CD4-positive, CD25-positive, alpha-beta regulatory T cell (primary cell): Measurements from ENCODE around the gene KCNE2. TPM values are rescaled to one million over a fixed set of nuclear protein-coding genes. Genes with fewer than 3 reads are reported as not detected.

Experiments
- ATAC-seq, 2 donors: fragments of 150-1000 bp; cut with Tn5 transposase; one replicate each; pipeline ENCODE4 v1.10.0; 2021; ENCODE audit warnings: low read depth in 2 of 2, moderate number of reproducible peaks in 2 of 2, moderate library complexity in 1 of 2
- DNase-seq, 3 donors: peaks; one replicate each; pipeline versions ENCODE4 v3.0.0 to v3.0.0-alpha.2; 2012 to 2022; ENCODE audit warnings: mixed read lengths in 1 of 3
- H3K27ac ChIP-seq: one replicate; pipeline ENCODE4 v1.7.0; 2013; ENCODE audit warnings: mild to moderate bottlenecking, low read length; ENCODE audit not compliant: insufficient read depth, poor library complexity, severe bottlenecking
- H3K27me3 ChIP-seq: one replicate; pipeline ENCODE4 v1.7.0; 2013; ENCODE audit warnings: low read length; ENCODE audit not compliant: control insufficient read depth, insufficient read depth
- H3K36me3 ChIP-seq: one replicate; pipeline ENCODE4 v1.7.0; 2013; ENCODE audit warnings: mild to moderate bottlenecking, low read length, moderate library complexity; ENCODE audit not compliant: control insufficient read depth, insufficient read depth
- H3K4me1 ChIP-seq: 2 replicates; pipeline ENCODE4 v1.7.0; 2013; ENCODE audit warnings: mild to moderate bottlenecking, low read length; ENCODE audit not compliant: insufficient read depth, control insufficient read depth, poor library complexity, severe bottlenecking
- H3K4me3 ChIP-seq: one replicate; pipeline ENCODE4 v1.7.0; 2013; ENCODE audit warnings: low read depth, mild to moderate bottlenecking, low read length, moderate library complexity
- H3K9me3 ChIP-seq, 2 experiments: 1 replicate in 1 of 2; 2 replicates in 1 of 2; pipeline ENCODE4 v1.7.0; 2013; ENCODE audit warnings: low read length in 2 of 2, mild to moderate bottlenecking in 1 of 2, moderate library complexity in 1 of 2; ENCODE audit not compliant: control insufficient read depth in 2 of 2
- H3K27ac Mint-ChIP-seq, 3 donors: one replicate each; pipeline ENCODE4 v1.8.0; 2020 to 2022; ENCODE audit warnings: mild to moderate bottlenecking in 3 of 3, mixed read lengths in 3 of 3, moderate library complexity in 2 of 3
- H3K27me3 Mint-ChIP-seq: one replicate; pipeline ENCODE4 v1.8.0; 2022; ENCODE audit warnings: mild to moderate bottlenecking, mixed read lengths
- H3K36me3 Mint-ChIP-seq: one replicate; pipeline ENCODE4 v1.8.0; 2020; ENCODE audit warnings: mixed read lengths
- H3K4me1 Mint-ChIP-seq, 4 donors: one replicate each; pipeline ENCODE4 v1.8.0; 2020 to 2022; ENCODE audit warnings: mixed read lengths in 4 of 4, mild to moderate bottlenecking in 1 of 4
- H3K4me3 Mint-ChIP-seq, 4 donors: one replicate each; pipeline ENCODE4 v1.8.0; 2020 to 2022; ENCODE audit warnings: mild to moderate bottlenecking in 4 of 4, mixed read lengths in 4 of 4, moderate library complexity in 3 of 4
- H3K9me3 Mint-ChIP-seq, 7 donors: one replicate each; pipeline ENCODE4 v1.8.0; 2020 to 2022; ENCODE audit warnings: mixed read lengths in 7 of 7, mild to moderate bottlenecking in 3 of 7, moderate library complexity in 2 of 7
- polyA plus RNA-seq, 4 donors: library from polyadenylated mRNA; unstranded; fragments of 300-500 nt; fragmentation: Illumina TruSeq; gene quantifications; one replicate each; pipeline ENCODE4 v1.2.3, GENCODE V29; 2021
- total RNA-seq: library from RNA; stranded (reverse); gene quantifications from one replicate; pipeline ENCODE4 v1.2.3, GENCODE V29; 2022

KCNE2 gene
- total and polyA plus RNA-seq, 5 donors from 2014 or later: 0.31 to 0.44 TPM; not detected in 3

- Mint-ChIP-seq H3K27me3 (peaks cover 74% of the 10 kb centered on the region), H3K4me1 (peaks cover 0 to 5% (median 2%) of the 10 kb centered on the region in 4 donors), H3K27ac (no peak overlapping the region), H3K9me3 (peaks cover 0 to 4% (median 2%) of the 10 kb centered on the region in 7 donors), H3K36me3 (no peaks in the 10 kb centered on the region), H3K4me3 (no peak overlapping the region)
- no peak overlapping the region for H3K4me3 ChIP-seq
- H3K36me3 ChIP-seq: no peaks in the 10 kb centered on the region
- no peak for ATAC-seq
- H3K9me3 ChIP-seq: no peaks in the 10 kb centered on the region
- H3K4me1 ChIP-seq: no peaks in the 10 kb centered on the region
- no peak for DNase-seq
- no peak overlapping the region for H3K27ac ChIP-seq
- H3K27me3 ChIP-seq: peaks cover 22% of the 10 kb centered on the region
Observed at GRCh38 chr21:34354836-34355235, 9.0 kb upstream of the KCNE2 start.

- H3K9me3 ChIP-seq: no peaks in the 10 kb centered on the region
- H3K27ac Mint-ChIP-seq: no peak overlapping the region
- no peaks in the 10 kb centered on the region for H3K36me3 Mint-ChIP-seq
- DNase-seq: no peak
- H3K27me3 Mint-ChIP-seq: peaks cover 73% of the 10 kb centered on the region
- H3K4me3 ChIP-seq: no peak overlapping the region
- H3K4me1 Mint-ChIP-seq: peaks cover 0 to 5% (median 2%) of the 10 kb centered on the region in 4 donors
- H3K36me3 ChIP-seq: no peaks in the 10 kb centered on the region
- H3K9me3 Mint-ChIP-seq: peaks cover 0 to 4% (median 2%) of the 10 kb centered on the region in 7 donors
- no peak for ATAC-seq
- no peaks in the 10 kb centered on the region for H3K4me1 ChIP-seq
- H3K27me3 ChIP-seq: peaks cover 22% of the 10 kb centered on the region
- H3K27ac ChIP-seq: no peak overlapping the region
- H3K4me3 Mint-ChIP-seq: no peak overlapping the region
Observed at GRCh38 chr21:34355570-34355969, 8.2 kb upstream of the KCNE2 start.

- Mint-ChIP-seq H3K27ac (no peak overlapping the region), H3K4me1 (peaks cover 5 to 12% (median 9%) of the 10 kb centered on the region in 4 donors), H3K4me3 (no peak overlapping the region), H3K36me3 (no peaks in the 10 kb centered on the region), H3K9me3 (peaks cover 0 to 4% (median 0%) of the 10 kb centered on the region in 7 donors), H3K27me3 (peaks cover 71% of the 10 kb centered on the region)
- DNase-seq: no peak
- peaks cover 6% of the 10 kb centered on the region for H3K4me1 ChIP-seq
- no peak for ATAC-seq
- peaks cover 23% of the 10 kb centered on the region for H3K27me3 ChIP-seq
- H3K27ac ChIP-seq: no peak overlapping the region
- no peaks in the 10 kb centered on the region for H3K9me3 ChIP-seq
- no peak overlapping the region for H3K4me3 ChIP-seq
- no peaks in the 10 kb centered on the region for H3K36me3 ChIP-seq
Observed at GRCh38 chr21:34357889-34358288, 5.9 kb upstream of the KCNE2 start.

GRCh38 chr21:34358866-34359265 is 4.9 kb upstream of the KCNE2 start:
- Histone ChIP-seq H3K9me3 (no peaks in the 10 kb centered on the region), H3K27me3 (peaks cover 19% of the 10 kb centered on the region), H3K4me1 (peaks cover 6% of the 10 kb centered on the region), H3K36me3 (no peaks in the 10 kb centered on the region), H3K27ac (no peak overlapping the region), H3K4me3 (no peak overlapping the region)
- no peak overlapping the region for H3K27ac Mint-ChIP-seq
- no peak overlapping the region for H3K4me3 Mint-ChIP-seq
- DNase-seq (no peak), ATAC-seq (no peak)
- no peaks in the 10 kb centered on the region for H3K36me3 Mint-ChIP-seq
- peaks cover 5 to 10% (median 9%) of the 10 kb centered on the region in 4 donors for H3K4me1 Mint-ChIP-seq
- peaks cover 0 to 4% (median 0%) of the 10 kb centered on the region in 7 donors for H3K9me3 Mint-ChIP-seq
- H3K27me3 Mint-ChIP-seq: peaks cover 64% of the 10 kb centered on the region

- no peak overlapping the region for H3K4me3 ChIP-seq
- ATAC-seq (no peak), DNase-seq (no peak)
- Mint-ChIP-seq H3K9me3 (peaks cover 0 to 4% (median 0%) of the 10 kb centered on the region in 7 donors), H3K27ac (no peak overlapping the region), H3K36me3 (no peaks in the 10 kb centered on the region), H3K4me3 (no peak overlapping the region), H3K4me1 (peaks cover 5 to 10% (median 8%) of the 10 kb centered on the region in 4 donors), H3K27me3 (peaks cover 54% of the 10 kb centered on the region)
- no peaks in the 10 kb centered on the region for H3K9me3 ChIP-seq
- peaks cover 6% of the 10 kb centered on the region for H3K4me1 ChIP-seq
- H3K27ac ChIP-seq: no peak overlapping the region
- no peaks in the 10 kb centered on the region for H3K36me3 ChIP-seq
- H3K27me3 ChIP-seq: peaks cover 16% of the 10 kb centered on the region
Observed at GRCh38 chr21:34360488-34361241, 3.1 kb upstream of the KCNE2 start.

- Histone ChIP-seq H3K4me1 (peaks cover 6% of the 10 kb centered on the region), H3K27me3 (peaks cover 13% of the 10 kb centered on the region), H3K4me3 (peak overlapping the region; percentile 47), H3K9me3 (no peaks in the 10 kb centered on the region), H3K27ac (no peak overlapping the region), H3K36me3 (no peaks in the 10 kb centered on the region)
- Mint-ChIP-seq H3K4me1 (peaks cover 5 to 10% (median 8%) of the 10 kb centered on the region in 4 donors), H3K9me3 (peaks cover 0 to 4% (median 0%) of the 10 kb centered on the region in 7 donors), H3K4me3 (no peak overlapping the region), H3K27me3 (peaks cover 46% of the 10 kb centered on the region), H3K27ac (no peak overlapping the region), H3K36me3 (no peaks in the 10 kb centered on the region)
- DNase-seq: no peak
- ATAC-seq: no peak
Observed at GRCh38 chr21:34362136-34362444, 1.7 kb upstream of the KCNE2 start.

GRCh38 chr21:34362670-34363069 is 1.1 kb upstream of the KCNE2 start:
- no peak overlapping the region for H3K27ac ChIP-seq
- no peaks in the 10 kb centered on the region for H3K9me3 ChIP-seq
- H3K27ac Mint-ChIP-seq: no peak overlapping the region
- peaks cover 41% of the 10 kb centered on the region for H3K27me3 Mint-ChIP-seq
- peaks cover 6% of the 10 kb centered on the region for H3K4me1 ChIP-seq
- DNase-seq (no peak), ATAC-seq (no peak)
- H3K4me1 Mint-ChIP-seq: peaks cover 5 to 15% (median 8%) of the 10 kb centered on the region in 4 donors
- H3K4me3 Mint-ChIP-seq: no peak overlapping the region
- no peaks in the 10 kb centered on the region for H3K36me3 ChIP-seq
- no peak overlapping the region for H3K4me3 ChIP-seq
- peaks cover 0 to 4% (median 0%) of the 10 kb centered on the region in 7 donors for H3K9me3 Mint-ChIP-seq
- H3K27me3 ChIP-seq: peaks cover 10% of the 10 kb centered on the region
- no peaks in the 10 kb centered on the region for H3K36me3 Mint-ChIP-seq

- ATAC-seq (no peak), DNase-seq (no peak)
- H3K9me3 Mint-ChIP-seq: no peaks in the 10 kb centered on the region
- H3K27ac Mint-ChIP-seq: no peak overlapping the region
- no peaks in the 10 kb centered on the region for H3K36me3 ChIP-seq
- peaks cover 9% of the 10 kb centered on the region for H3K27me3 ChIP-seq
- peaks cover 5 to 10% (median 8%) of the 10 kb centered on the region in 4 donors for H3K4me1 Mint-ChIP-seq
- H3K9me3 ChIP-seq: no peaks in the 10 kb centered on the region
- no peak overlapping the region for H3K27ac ChIP-seq
- no peaks in the 10 kb centered on the region for H3K36me3 Mint-ChIP-seq
- H3K27me3 Mint-ChIP-seq: peaks cover 28% of the 10 kb centered on the region
- no peak overlapping the region for H3K4me3 Mint-ChIP-seq
- no peak overlapping the region for H3K4me3 ChIP-seq
- H3K4me1 ChIP-seq: peaks cover 6% of the 10 kb centered on the region
Observed at GRCh38 chr21:34364921-34365320, 1.1 kb downstream of the KCNE2 start.
